Endothelial cell of umbilical vein (primary cell): ENCODE results near the gene MBD4. TPM values are rescaled to one million over a fixed set of nuclear protein-coding genes. Genes with fewer than 3 reads are reported as not detected.

Experiments
- BruUV-seq: library from RNA; stranded (reverse); fragments of 400-500 nt; replicated peaks from 2 replicates; lab custom pipeline; 2021; lab: Mats Ljungman, UMichigan
- CTCF ChIA-PET: fragments of 300-600, 350-600 bp; sonication (Branson Sonifier 250); formaldehyde crosslinking; loops from one replicate; lab custom pipeline; 2021; ENCODE audit warnings: antibody characterized with exemption, inconsistent platforms; lab: Charles Lee
- POLR2A ChIA-PET: fragments of 300-600, 350-600 bp; sonication (Branson Sonifier 250); formaldehyde crosslinking; loops from one replicate; lab custom pipeline; 2021; ENCODE audit warnings: antibody characterized with exemption, inconsistent platforms; lab: Charles Lee
- DNase-seq: peaks from one replicate; pipeline ENCODE4 v3.0.0-alpha.2; 2011; ENCODE audit warnings: low read depth, low spot score
- FAIRE-seq: peaks from 2 replicates; lab custom pipeline; 2011; peaks lifted over from hg19 to GRCh38; lab: Jason Lieb, UNC
- H2AFZ ChIP-seq: 2 replicates; pipeline ENCODE4 v1.6.0; 2012; ENCODE audit warnings: low read depth, low read length, control low read depth, inconsistent platforms
- H3K27ac ChIP-seq: 2 replicates; pipeline ENCODE4 v1.5.1; 2011; ENCODE audit warnings: low read depth, mild to moderate bottlenecking, control low read depth, low read length, moderate library complexity; ENCODE audit not compliant: insufficient read depth
- H3K27me3 ChIP-seq, 2 experiments: 2 replicates each; pipeline versions ENCODE4 v1.6.0 to v1.6.1; 2011; ENCODE audit warnings: low read length in 2 of 2, mixed read lengths in 1 of 2; ENCODE audit not compliant: control insufficient read depth in 2 of 2, insufficient read depth in 2 of 2
- H3K36me3 ChIP-seq, 2 experiments: 2 replicates in 1 of 2; 3 replicates in 1 of 2; pipeline ENCODE4 v1.5.1; 2011; ENCODE audit warnings: low read length in 2 of 2, mild to moderate bottlenecking in 1 of 2, moderate library complexity in 1 of 2; ENCODE audit not compliant: control insufficient read depth in 2 of 2, insufficient read depth in 2 of 2; ENCODE audit errors: extremely low read depth in 1 of 2
- H3K4me1 ChIP-seq: 3 replicates; pipeline ENCODE4 v1.5.1; 2011; ENCODE audit warnings: mild to moderate bottlenecking, low read length; ENCODE audit not compliant: control insufficient read depth, insufficient read depth; ENCODE audit errors: extremely low read depth
- H3K4me2 ChIP-seq: 2 replicates; pipeline ENCODE4 v1.6.1; 2011; ENCODE audit warnings: low read length, control low read depth, mixed read lengths; ENCODE audit not compliant: insufficient read depth
- H3K4me3 ChIP-seq, 3 experiments: fragments of 200-600 bp in 1 of 3; sonication (generic), shearing (Covaris generic) in 1 of 3; replicated peaks in 1 of 3; 2 replicates each; pipeline ENCODE4 v1.5.1; 2011 to 2016; ENCODE audit warnings: control low read depth in 3 of 3, low read length in 3 of 3, mild to moderate bottlenecking in 2 of 3, inconsistent platforms in 1 of 3, low read depth in 1 of 3, moderate library complexity in 1 of 3; ENCODE audit not compliant: insufficient read depth in 1 of 3
- H3K79me2 ChIP-seq: 2 replicates; pipeline ENCODE4 v1.6.0; 2012; ENCODE audit warnings: low read length, inconsistent platforms; ENCODE audit not compliant: control insufficient read depth, insufficient read depth
- H3K9ac ChIP-seq: replicated peaks from 2 replicates; pipeline ENCODE3; 2011; ENCODE audit warnings: low read length, control low read depth; ENCODE audit not compliant: insufficient read depth; ENCODE audit errors: extremely low read depth
- H3K9me1 ChIP-seq: replicated peaks from 3 replicates; pipeline ENCODE4 v1.6.0; 2011; ENCODE audit warnings: mild to moderate bottlenecking, low read length; ENCODE audit not compliant: control insufficient read depth, insufficient read depth; ENCODE audit errors: extremely low read depth
- H3K9me3 ChIP-seq: replicated peaks from 2 replicates; pipeline ENCODE4 v1.5.1; 2012; ENCODE audit warnings: low read length, inconsistent platforms; ENCODE audit not compliant: control insufficient read depth, insufficient read depth
- H4K20me1 ChIP-seq: replicated peaks from 2 replicates; pipeline ENCODE3; 2011; ENCODE audit warnings: mild to moderate bottlenecking, low read length; ENCODE audit not compliant: control insufficient read depth, insufficient read depth; ENCODE audit errors: extremely low read depth
- CTCF ChIP-seq, 2 donors: IDR thresholded peaks; 1 replicate in 1 of 2; 2 replicates in 1 of 2; pipeline ENCODE4 v1.5.1; 2011; ENCODE audit warnings: low read length in 2 of 2, mild to moderate bottlenecking in 2 of 2, moderate library complexity in 2 of 2, control low read depth in 1 of 2, inconsistent platforms in 1 of 2, low read depth in 1 of 2; ENCODE audit not compliant: insufficient read depth in 1 of 2; ENCODE audit errors: extremely low read depth in 1 of 2
- EZH2 ChIP-seq: IDR thresholded peaks from 2 replicates; pipeline ENCODE4 v1.6.1; 2012; ENCODE audit warnings: borderline replicate concordance, low read depth, mild to moderate bottlenecking, moderate library complexity, low read length, inconsistent platforms; ENCODE audit not compliant: severe bottlenecking
- FOS ChIP-seq: IDR thresholded peaks from 2 replicates; pipeline ENCODE4 v1.6.1; 2011; ENCODE audit warnings: mild to moderate bottlenecking, low read length, moderate library complexity, borderline replicate concordance; ENCODE audit not compliant: insufficient read depth
- GATA2 ChIP-seq: IDR thresholded peaks from 2 replicates; pipeline ENCODE4 v1.7.0; 2011; ENCODE audit warnings: low read depth, mild to moderate bottlenecking, moderate library complexity, mixed read lengths, low read length; ENCODE audit not compliant: insufficient read length, insufficient read depth
- JUN ChIP-seq: IDR thresholded peaks from 2 replicates; pipeline ENCODE4 v1.6.1; 2011; ENCODE audit warnings: borderline replicate concordance, low read depth; ENCODE audit not compliant: insufficient read length, insufficient read depth
- MAX ChIP-seq: IDR thresholded peaks from 2 replicates; pipeline ENCODE4 v1.6.1; 2011; ENCODE audit not compliant: insufficient read depth, insufficient read length
- MYC ChIP-seq: IDR thresholded peaks from one replicate; pipeline ENCODE4 v1.6.1; 2011; ENCODE audit warnings: mild to moderate bottlenecking, low read depth, low read length
- POLR2A ChIP-seq: IDR thresholded peaks from 2 replicates; pipeline ENCODE4 v1.6.1; 2012; ENCODE audit warnings: low read depth, mild to moderate bottlenecking, control low read depth, low read length
- POLR2AphosphoS5 ChIP-seq: IDR thresholded peaks from 2 replicates; pipeline ENCODE4 v1.6.1; 2012; ENCODE audit warnings: low read depth, mild to moderate bottlenecking, control low read depth, low read length, moderate library complexity; ENCODE audit not compliant: insufficient read depth
- dilution Hi-C: fragments of 300-500 bp; cut with MboI; formaldehyde crosslinking; loops from one replicate; pipeline ENCODE4 v1.15.0; 2019; ENCODE audit warnings: low sequenced_read_pairs; ENCODE audit not compliant: extremely low pct_ligation_motif_present
- intact Hi-C: fragments of 100-400 bp; cut with micrococcal nuclease; formaldehyde crosslinking; loops from one replicate; pipeline ENCODE4 v1.10.0; 2022
- polyA plus RNA-seq, 4 experiments: library from polyadenylated mRNA; depleted of rRNA in 3 of 4; stranded (reverse) in 3 of 4; unstranded in 1 of 4; fragments of >200 nt; gene quantifications; 2 replicates each; pipeline versions ENCODE4 v1.2.1 to v1.2.3, GENCODE V29; 2011 to 2012; ENCODE audit warnings: missing spikeins in 1 of 4
- total RNA-seq: library from RNA; stranded (reverse); gene quantifications from 2 replicates; pipeline ENCODE4 v1.2.3, GENCODE V29; 2021

MBD4 gene
- total and polyA plus RNA-seq, 2 donors (not counting 3 experiments of a cell fraction or from before 2014, with no cell fraction given) = 17.4 to 39.5 TPM

- peak; percentile 86 for FAIRE-seq
- CTCF ChIA-PET = interaction anchor here (0.6 to 2.5 kb wide), 74 partner anchors 8 to 722 kb away, joined by 3 to 32 read pairs (median 4); partner anchors contain the start of genes EFCAB12, IFT122 and MBD4
- no TSS peak for BruUV-seq
Observed at GRCh38 chr3:129383292-129383860, 56.4 kb downstream of the MBD4 start.

More at GRCh38 chr3:129383292-129383860, 56.4 kb downstream of the MBD4 start:
- Histone ChIP-seq H3K4me2 (no peak overlapping the region), H3K36me3 (peaks cover 4 to 6% of the 10 kb centered on the region in 2 experiments), H3K27ac (no peak overlapping the region), H3K4me3 (no peak overlapping the region), H3K79me2 (no peaks in the 10 kb centered on the region), H3K9ac (no peak overlapping the region), H4K20me1 (no peaks in the 10 kb centered on the region), H3K9me1 (no peaks in the 10 kb centered on the region), H3K9me3 (no peaks in the 10 kb centered on the region), H3K27me3 (no peaks in the 10 kb centered on the region), H2AFZ (no peak overlapping the region), H3K4me1 (peaks cover 19% of the 10 kb centered on the region)
- DNase-seq = peak; percentile 71
- dilution Hi-C loops (no loop called here), intact Hi-C loops (loop anchor here (1.0 to 10.0 kb wide), 11 partner anchors 15 to 551 kb away; partner anchors contain the start of genes EFCAB12 and IFT122)
- peak; percentile 34 for TF ChIP-seq POLR2A
- peak; percentile 54 for TF ChIP-seq POLR2AphosphoS5
- TF ChIP-seq CTCF (IDR thresholded peaks at IDR 0.05; ENCODE audit: extremely low read depth in 1 of 2, insufficient read depth in 1 of 2, low read depth in 1 of 2, low read length in 2 of 2) = peak; percentile 93 to 95
- TF ChIP-seq FOS = no peak
- TF ChIP-seq EZH2 = no peak
- no peak for TF ChIP-seq MAX
- no peak for TF ChIP-seq JUN
- TF ChIP-seq MYC = no peak
- no peak for TF ChIP-seq GATA2
- POLR2A ChIA-PET = interaction anchor here (0.9 to 1.2 kb wide), 2 partner anchors 57 to 67 kb away, joined by 3 to 7 read pairs; partner anchors contain the start of genes IFT122 and MBD4
